Motor neuron (in vitro differentiated cells): Measurements from ENCODE around the gene BSPRY. TPM values are rescaled to one million over a fixed set of nuclear protein-coding genes. Genes with fewer than 3 reads are reported as not detected.

Experiments
- ATAC-seq, 8 experiments: fragments of 200-7000 bp; cut with Tn5 transposase; replicated peaks in 6 of 8; 2 replicates each; pipeline ENCODE4 v1.8.0; 2021; ENCODE audit warnings: mild to moderate bottlenecking in 8 of 8, moderate library complexity in 8 of 8
- H3K27ac ChIP-seq, 2 donors: fragments of 250-450 bp; sonication (Bioruptor Pico); 2 replicates each; pipeline ENCODE4 v1.9.0; 2021; ENCODE audit warnings: antibody characterized with exemption in 2 of 2, mild to moderate bottlenecking in 2 of 2, moderate library complexity in 1 of 2
- H3K4me1 ChIP-seq, 2 donors: fragments of 250-450 bp; sonication (Bioruptor Pico); replicated peaks in 1 of 2; 2 replicates each; pipeline ENCODE4 v1.6.1; 2021; ENCODE audit warnings: antibody characterized with exemption in 2 of 2, mild to moderate bottlenecking in 2 of 2, moderate library complexity in 1 of 2
- H3K4me3 ChIP-seq, 5 donors: fragments of 250-450 bp; sonication (Bioruptor Pico); 2 replicates each; pipeline ENCODE4 v1.9.0; 2021; ENCODE audit warnings: antibody characterized with exemption in 5 of 5, mild to moderate bottlenecking in 5 of 5, moderate library complexity in 4 of 5
- WGBS, 10 experiments: fragments of 450-650 bp; shearing (Covaris generic); methylation state at CpG; one replicate each; pipeline ENCODE4 v1.0.0; 2022; 5-methylcytosine and 5-hydroxymethylcytosine counted together
- in situ Hi-C, 9 experiments: fragments of 400-800 bp; cut with MboI; loops; one replicate each; pipeline ENCODE4 v1.15.0; 2021; ENCODE audit warnings: low sequenced_read_pairs in 9 of 9, low pct_unique_long_range_greater_than_20kb in 2 of 9; ENCODE audit not compliant: unreplicated experiment in 9 of 9
- total RNA-seq, 8 experiments: library from RNA; unstranded; fragments of 300-600 nt; gene quantifications; 2 replicates each; pipeline versions ENCODE4 v1.2.3 to v1.2.4, GENCODE V29; 2022

Gene BSPRY
- total RNA-seq, 8 experiments from 2014 or later, result 0.05 to 0.43 (median 0.27) TPM; not detected in 2

DNA sequence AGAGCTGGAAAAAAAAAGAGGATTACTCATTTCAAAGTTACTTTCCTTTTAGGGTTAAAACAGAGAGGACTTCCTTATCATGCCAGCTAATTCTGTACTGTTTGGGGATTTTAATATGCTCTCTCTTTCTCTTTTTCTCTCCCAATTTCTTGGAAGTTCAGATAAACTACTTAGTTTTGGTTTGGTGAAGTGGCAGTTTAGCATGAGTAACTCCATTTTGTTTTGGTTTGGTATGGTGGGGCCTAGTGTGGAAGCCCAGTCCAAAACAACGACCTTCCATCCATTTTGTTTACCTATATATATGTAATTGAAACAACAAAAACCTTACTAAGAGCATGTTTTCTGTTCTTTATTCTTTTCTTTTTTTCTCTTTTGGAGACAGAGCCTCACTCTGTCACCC, 3.7 kb upstream of the BSPRY start:
- no peak overlapping the region for H3K27ac ChIP-seq
- H3K4me3 ChIP-seq, result no peak overlapping the region
- in situ Hi-C loops, result no loop called here
- no peak for ATAC-seq
- WGBS, 10 experiments, result 0 to 100% (median 57%) methylated on average over 1 of the region's 1 CpG; no CpG with 5 or more reads in 3 of the 10 experiments
- H3K4me1 ChIP-seq, result peaks cover 0 to 3% of the 10 kb centered on the region in 2 donors

DNA sequence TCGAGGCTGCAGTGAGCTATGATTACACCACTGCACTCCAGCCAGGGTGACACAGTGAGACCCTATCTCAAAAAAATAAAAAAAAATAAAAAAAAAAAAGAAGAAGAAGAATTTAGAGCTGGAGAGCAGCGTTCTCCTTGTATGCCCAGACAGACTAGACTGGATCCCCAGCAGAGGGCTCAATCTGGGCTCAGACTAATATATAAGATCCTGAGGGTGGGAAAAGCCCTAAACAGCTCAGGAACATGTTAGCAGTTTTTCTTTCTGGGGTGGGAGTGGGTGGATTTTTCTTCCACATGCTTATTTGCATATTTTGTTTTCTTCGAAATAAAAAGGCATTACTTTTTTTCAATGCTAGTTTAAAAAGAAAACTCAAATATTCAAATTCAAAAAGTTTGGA, 904 bp upstream of the BSPRY start:
- in situ Hi-C loops, result no loop called here
- WGBS, 10 experiments, result 49 to 100% (median 67%) methylated on average over 1 to 3 of the region's 3 CpGs

DNA sequence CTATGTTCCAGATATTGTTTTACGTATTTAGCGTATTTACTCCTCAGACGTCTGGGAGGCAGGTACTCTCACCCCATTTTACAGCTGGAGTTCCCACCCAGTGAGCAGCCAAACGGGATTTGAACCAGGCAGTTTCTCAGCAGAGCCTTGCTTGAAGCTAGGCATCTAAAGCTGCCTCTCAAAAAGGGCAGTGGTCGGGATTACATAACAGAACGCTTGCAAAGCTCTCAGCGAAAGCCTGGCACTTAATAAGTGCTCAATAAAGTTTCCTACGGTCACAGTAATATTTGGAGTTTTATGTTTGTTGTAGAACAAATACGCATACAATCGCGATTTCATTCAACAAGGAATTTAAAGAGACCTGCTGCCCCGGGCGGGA, 286 bp upstream of the BSPRY start:
- H3K27ac ChIP-seq, result no peak overlapping the region
- H3K4me3 ChIP-seq, result peak overlapping the region in 3 of 5 donors; percentile 30 to 33 (median 31)
- 0 to 60% (median 22%) methylated on average over 1 to 10 of the region's 13 CpGs; no CpG with 5 or more reads in 2 of the 10 experiments for WGBS, 10 experiments
- in situ Hi-C loops, result no loop called here
- ATAC-seq, result no peak
- H3K4me1 ChIP-seq, result no peaks in the 10 kb centered on the region

More for the DNA sequence above, 904 bp upstream of the BSPRY start:
- ATAC-seq, result no peak
- Histone ChIP-seq H3K4me3 (no peak overlapping the region), H3K4me1 (peaks cover 0 to 1% of the 10 kb centered on the region in 2 donors), H3K27ac (no peak overlapping the region)

DNA sequence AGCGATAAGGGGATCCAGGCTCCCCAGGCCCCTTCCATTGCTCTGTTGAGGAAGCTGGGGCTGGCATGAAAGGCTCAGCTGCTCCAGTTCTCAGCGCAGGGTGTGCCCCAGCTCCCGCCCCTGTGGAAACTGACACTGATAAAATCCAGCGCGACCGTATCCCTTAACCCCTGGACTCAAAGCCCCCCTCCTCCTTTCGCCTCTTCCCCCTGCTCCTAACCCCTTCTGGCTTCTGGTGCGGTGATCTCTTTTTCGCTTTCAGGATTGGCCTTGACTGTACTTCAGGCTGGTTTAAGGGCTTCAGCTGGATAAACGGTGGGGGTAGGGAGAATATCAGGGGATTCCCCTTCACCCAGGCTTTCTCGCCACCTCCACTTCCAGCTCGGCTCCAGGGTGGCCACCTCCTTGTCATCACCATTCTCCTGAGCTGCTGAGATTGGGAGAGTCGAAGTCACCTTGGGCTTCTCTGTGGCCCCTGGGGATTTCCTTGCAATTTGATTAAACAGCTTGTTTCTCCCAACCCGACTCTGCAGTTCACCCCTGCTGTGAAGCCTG, 843 bp downstream of the BSPRY start:
- no peak for ATAC-seq
- Histone ChIP-seq H3K4me3 (no peak overlapping the region), H3K4me1 (no peaks in the 10 kb centered on the region), H3K27ac (no peak overlapping the region)
- in situ Hi-C loops, result no loop called here
- WGBS, 10 experiments, result 0 to 23% (median 3%) methylated on average over 1 to 6 of the region's 14 CpGs; no CpG with 5 or more reads in 4 of the 10 experiments

- in situ Hi-C loops, result no loop called here
- no peak for ATAC-seq
- Histone ChIP-seq H3K4me3 (no peak overlapping the region), H3K27ac (no peak overlapping the region), H3K4me1 (no peaks in the 10 kb centered on the region)
- whole genome bisulfite sequencing, 10 experiments, result 26 to 100% (median 55%) methylated on average over 1 to 3 of the region's 6 CpGs; no CpG with 5 or more reads in 2 of the 10 experiments
Observed at GRCh38 chr9:113350937-113351336, 1.6 kb downstream of the BSPRY start.

DNA sequence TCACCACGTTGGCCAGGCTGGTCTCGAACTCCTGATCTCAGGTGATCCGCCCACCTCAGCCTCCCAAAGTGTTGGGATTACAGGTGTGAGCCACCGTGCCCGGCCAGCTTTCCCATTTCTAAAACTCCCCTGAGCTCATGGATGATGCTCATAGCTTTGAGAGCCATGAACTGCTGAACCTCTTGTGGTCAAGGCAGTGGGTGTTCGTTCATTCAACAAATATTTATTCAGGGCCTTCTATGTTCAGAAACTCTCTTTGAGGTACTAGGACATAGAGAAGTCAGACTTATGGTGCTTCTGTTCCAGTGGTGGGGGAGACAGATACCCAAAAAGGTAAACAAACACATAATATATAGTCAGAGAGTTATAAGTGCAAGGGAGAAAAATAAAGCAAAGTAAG, 2.7 kb downstream of the BSPRY start:
- 0 to 60% (median 45%) methylated on average over 1 to 5 of the region's 6 CpGs; no CpG with 5 or more reads in 5 of the 10 experiments for WGBS, 10 experiments
- no peak overlapping the region for H3K27ac ChIP-seq

DNA sequence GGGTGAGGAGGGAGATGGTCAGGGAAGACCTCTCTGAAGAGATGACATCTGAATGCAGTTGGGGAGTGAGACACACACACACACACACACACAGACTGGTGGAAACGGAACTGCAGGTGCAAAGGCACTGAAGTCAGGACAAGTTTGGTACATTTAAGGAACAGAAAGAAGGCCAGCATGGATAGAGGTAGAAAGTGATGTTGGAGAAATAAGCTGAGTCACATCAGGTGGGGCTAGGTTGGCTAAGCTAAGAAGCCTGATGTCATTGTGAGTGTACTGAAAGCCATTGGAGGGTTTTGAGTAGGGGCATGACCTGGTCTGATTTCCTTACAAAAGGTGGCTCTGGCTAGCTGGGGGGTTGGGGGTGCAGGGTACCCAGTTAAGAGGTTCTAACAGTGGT, 3.1 kb downstream of the BSPRY start:
- Histone ChIP-seq H3K27ac (no peak overlapping the region), H3K4me3 (no peak overlapping the region), H3K4me1 (no peaks in the 10 kb centered on the region)
- no peak for ATAC-seq
- WGBS, 10 experiments, result 0 to 60% (median 50%) methylated on average over 1 of the region's 1 CpG; no CpG with 5 or more reads in 5 of the 10 experiments
- in situ Hi-C loops, result no loop called here

More for the DNA sequence above, 2.7 kb downstream of the BSPRY start:
- in situ Hi-C loops, result no loop called here
- Histone ChIP-seq H3K4me1 (no peaks in the 10 kb centered on the region), H3K4me3 (no peak overlapping the region)
- ATAC-seq, result no peak

DNA sequence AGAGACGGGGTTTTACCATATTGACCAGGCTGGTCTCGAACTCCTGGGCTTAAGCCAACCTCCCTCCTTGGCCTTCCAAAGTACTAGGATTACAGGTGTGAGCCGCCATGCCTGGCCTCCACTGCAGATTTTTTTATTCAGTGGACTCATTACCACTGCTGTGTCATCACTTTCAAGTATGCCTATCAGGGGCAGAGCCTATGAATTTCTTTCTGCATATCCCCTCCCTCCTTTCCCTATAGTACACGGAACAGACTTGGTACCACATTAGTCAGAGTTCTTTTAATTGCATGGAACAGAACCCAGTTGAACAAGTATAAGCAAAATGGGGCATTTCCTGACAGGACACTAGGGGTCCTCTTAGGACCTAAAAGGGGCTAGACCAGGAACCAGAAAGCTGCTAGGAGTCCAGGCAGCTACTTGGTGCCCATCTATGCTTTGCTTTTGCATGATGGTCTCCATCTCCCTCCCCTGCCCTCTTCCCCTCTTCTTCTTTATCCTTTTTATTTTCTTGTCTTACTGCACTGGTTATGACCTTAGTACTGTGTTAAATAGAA, 5.8 kb downstream of the BSPRY start:
- ATAC-seq, result peak in 2 of 8 experiments; percentile 56 to 57

DNA sequence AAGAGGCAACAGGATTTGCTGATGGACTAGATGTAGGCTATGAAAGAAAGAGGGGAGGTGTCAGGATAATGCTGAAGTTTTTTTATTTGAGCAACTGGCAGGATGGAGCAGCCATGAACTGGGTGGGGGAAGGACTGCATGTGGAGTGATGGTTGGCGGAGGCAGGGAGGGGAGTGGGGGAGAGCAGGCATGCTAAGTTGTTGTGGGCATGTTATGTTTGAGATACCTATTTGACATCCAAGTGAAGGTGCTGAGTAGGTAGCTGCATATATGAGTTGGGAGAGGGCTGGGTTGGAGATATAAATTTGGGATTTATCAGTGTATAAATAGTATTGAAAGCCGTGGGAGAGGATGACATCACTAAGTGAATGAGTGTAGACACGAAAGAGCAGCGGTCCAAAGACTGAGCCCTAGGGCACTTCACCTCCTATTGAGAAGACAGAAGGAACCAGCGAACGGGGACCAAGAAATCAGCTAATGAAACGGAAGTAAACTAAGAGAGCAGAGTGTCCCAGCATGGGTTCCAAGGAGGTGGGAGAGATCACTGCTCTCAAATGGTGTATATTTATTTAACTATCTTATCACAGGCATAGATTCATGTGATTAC, 7.4 kb downstream of the BSPRY start:
- 6 to 83% (median 50%) methylated on average over 1 to 6 of the region's 7 CpGs; no CpG with 5 or more reads in 1 of the 10 experiments for WGBS, 10 experiments
- Histone ChIP-seq H3K4me1 (no peaks in the 10 kb centered on the region), H3K4me3 (no peak overlapping the region), H3K27ac (no peak overlapping the region)
- in situ Hi-C loops, result no loop called here
- no peak for ATAC-seq

More for the DNA sequence above, 5.8 kb downstream of the BSPRY start:
- WGBS, 10 experiments, result 0 to 87% (median 58%) methylated on average over 1 to 4 of the region's 4 CpGs
- Histone ChIP-seq H3K4me1 (no peaks in the 10 kb centered on the region), H3K27ac (no peak overlapping the region), H3K4me3 (no peak overlapping the region)
- in situ Hi-C loops, result no loop called here

DNA sequence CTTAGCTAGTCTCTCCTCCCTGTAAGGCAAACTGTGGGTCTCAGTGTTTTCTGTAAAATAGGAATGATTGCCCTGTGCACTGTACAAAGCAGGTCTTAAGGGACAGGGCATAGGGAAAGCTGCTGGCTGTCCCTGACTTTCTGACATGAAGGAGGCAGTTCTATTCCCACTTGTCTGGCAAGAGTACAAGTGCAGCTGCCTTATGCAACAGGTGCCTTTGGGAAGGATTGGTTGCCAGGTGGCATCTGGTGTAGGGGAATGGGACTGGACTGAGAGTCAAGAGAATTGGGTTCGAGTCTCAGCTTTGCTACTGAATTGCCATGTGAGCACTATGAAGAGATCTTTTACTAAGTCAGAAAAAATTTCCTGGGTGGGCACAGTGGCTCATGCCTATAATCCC, 10.0 kb downstream of the BSPRY start:
- Histone ChIP-seq H3K27ac (no peak overlapping the region), H3K4me1 (no peaks in the 10 kb centered on the region), H3K4me3 (no peak overlapping the region)
- in situ Hi-C loops, result no loop called here
- 0 to 100% (median 69%) methylated on average over 1 of the region's 1 CpG; no CpG with 5 or more reads in 6 of the 10 experiments for WGBS, 10 experiments
- no peak for ATAC-seq

- in situ Hi-C loops, result no loop called here
- no peak for ATAC-seq
- Histone ChIP-seq H3K4me1 (no peaks in the 10 kb centered on the region), H3K27ac (no peak overlapping the region), H3K4me3 (no peak overlapping the region)
- 0 to 85% (median 73%) methylated on average over 1 to 8 of the region's 15 CpGs; no CpG with 5 or more reads in 4 of the 10 experiments for WGBS, 10 experiments
Observed at GRCh38 chr9:113360242-113360842, 11.0 kb downstream of the BSPRY start.

GRCh38 chr9:113361304-113362018, 12.1 kb downstream of the BSPRY start:
- 14 to 70% (median 59%) methylated on average over 1 to 6 of the region's 7 CpGs; no CpG with 5 or more reads in 1 of the 10 experiments for WGBS, 10 experiments
- H3K27ac ChIP-seq, result no peak overlapping the region
- H3K4me3 ChIP-seq, result no peak overlapping the region
- in situ Hi-C loops, result no loop called here
- ATAC-seq, result peak in 1 of 8 experiments; percentile 31
- H3K4me1 ChIP-seq, result no peaks in the 10 kb centered on the region

GRCh38 chr9:113363336-113363735, 14.0 kb downstream of the BSPRY start:
- H3K27ac ChIP-seq, result no peak overlapping the region
- H3K4me1 ChIP-seq, result no peaks in the 10 kb centered on the region
- WGBS, 10 experiments, result 62 to 100% (median 100%) methylated on average over 1 to 3 of the region's 3 CpGs; no CpG with 5 or more reads in 5 of the 10 experiments
- ATAC-seq, result no peak
- in situ Hi-C loops, result no loop called here
- H3K4me3 ChIP-seq, result no peak overlapping the region
